Measurements from ENCODE around the gene RMP24.
A peak's percentile ranks its signal among the peaks of the same experiment; 100 is the strongest.
"Not testable (repeated sequence)": the region's sequence is repeated elsewhere in the genome, so short reads cannot be mapped to it uniquely, and the experiment has no call there.

Gene RMP24

DNA sequence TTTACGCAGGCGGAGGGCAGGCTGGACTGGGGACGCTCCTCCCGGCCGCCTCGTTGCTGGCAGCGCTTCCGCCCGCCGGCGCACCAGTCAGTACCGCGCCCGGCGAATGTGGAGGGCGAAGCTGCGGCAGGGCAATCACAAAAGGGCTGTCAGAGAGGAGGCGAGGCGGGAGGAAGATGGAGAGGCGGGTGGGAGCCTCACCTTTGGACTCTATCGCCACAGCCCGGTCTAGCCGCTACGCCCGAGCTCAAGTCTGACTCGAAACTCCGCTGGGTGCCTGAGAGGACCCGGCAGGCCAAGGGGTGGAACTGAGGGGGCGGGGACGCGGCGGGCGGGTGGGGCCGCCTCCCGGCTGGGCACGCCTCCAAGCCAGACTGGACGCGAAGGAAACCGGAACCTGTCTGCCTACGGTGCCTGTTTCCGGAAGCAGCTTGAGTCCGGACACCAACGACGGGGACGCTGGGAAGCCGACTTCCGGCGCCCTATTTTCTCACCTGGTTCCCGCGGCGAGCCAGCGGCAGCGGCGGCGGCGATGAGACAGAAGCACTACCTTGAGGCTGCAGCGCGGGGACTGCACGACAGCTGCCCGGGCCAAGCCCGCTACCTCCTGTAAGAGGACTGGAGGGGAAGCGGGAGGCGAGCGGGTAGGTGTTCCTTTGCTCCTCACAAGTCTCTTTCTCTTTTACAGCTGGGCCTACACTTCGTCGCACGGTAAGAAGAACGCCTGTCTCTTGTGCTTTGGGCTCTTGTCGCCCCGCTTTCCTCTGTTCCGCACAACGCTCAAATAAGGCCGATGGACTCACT is at the start of gene RMP24:
Gene RMP24 (plus strand): TSS at position 483 of the 804 bp plus-strand sequence.
- DNase-seq: peak; percentile 70

DNA sequence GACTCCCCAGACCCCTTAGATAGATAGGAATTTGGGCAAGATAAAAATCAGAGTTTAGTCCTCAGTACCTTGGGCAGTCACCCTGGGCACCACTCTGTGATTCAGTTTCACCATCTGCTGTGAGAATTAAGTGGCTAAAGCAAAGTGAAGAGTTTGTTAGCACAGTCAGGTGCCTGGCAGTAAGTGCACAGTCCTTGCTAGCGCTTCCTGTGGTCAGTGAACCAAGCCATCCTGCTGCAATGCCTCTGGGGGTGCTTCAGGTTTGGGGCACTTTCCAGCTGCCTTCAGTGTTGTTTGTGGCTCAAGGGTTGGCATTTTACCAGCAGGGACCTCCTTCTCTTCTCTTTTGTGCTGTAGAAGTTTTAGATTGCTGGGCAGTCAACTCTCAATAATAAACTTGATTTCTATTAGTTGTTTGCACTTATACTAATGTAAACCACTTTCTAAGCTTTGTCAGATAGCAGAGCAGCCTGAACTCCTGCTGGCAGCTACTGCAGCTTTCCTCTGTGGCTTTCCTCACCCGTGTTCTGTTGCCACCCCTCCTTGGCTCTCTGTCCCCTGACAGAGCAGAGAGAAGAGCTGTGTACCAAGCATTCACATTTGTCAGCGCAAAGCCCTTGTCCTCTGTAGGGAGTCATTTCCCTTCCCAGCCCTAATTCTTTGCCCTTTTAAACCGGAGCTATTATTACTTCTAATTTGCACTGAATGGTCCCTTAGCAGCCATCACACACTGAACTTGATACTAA is 48.4 kb upstream of the RMP24 start:
- DNase-seq: no peak

DNA sequence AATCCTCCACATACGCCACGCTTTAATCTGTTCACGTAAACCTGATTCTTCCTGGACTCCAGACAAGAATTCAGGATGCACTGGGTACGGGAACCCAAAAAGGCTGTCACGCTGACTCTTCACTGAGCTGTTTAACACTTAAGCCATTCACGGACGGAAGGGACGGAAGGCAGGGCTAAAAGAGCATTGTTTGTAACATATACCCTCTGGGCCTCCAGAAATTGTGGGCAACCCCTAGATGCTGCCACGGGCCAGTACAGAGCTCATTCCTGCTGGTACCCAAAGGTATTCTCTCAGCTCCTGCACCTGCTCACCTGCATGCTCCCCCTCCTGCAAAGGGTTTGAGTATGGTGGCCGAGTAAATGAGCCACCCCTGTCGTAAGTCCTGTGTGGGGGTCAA is 45.6 kb upstream of the RMP24 start:
- DNase-seq: no peak

DNA sequence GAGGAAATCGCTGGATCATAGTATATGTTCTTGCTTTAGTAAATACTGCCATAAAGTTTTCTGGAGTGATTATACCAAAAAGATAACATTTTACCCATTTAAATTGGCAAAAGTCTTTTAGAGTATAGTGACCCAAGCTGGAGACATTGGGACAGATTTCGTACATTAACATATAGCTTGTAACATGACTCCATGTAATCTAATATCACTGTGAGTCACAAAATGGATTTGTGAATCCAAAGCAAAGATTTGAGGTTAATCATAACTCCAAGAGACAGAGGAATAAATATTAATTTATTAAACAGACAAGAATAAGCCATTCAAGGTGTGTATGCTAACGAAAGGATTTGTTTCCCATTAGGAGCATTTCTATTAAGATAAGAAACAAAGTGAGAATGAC is 45.0 kb upstream of the RMP24 start:
- no peak for DNase-seq

DNA sequence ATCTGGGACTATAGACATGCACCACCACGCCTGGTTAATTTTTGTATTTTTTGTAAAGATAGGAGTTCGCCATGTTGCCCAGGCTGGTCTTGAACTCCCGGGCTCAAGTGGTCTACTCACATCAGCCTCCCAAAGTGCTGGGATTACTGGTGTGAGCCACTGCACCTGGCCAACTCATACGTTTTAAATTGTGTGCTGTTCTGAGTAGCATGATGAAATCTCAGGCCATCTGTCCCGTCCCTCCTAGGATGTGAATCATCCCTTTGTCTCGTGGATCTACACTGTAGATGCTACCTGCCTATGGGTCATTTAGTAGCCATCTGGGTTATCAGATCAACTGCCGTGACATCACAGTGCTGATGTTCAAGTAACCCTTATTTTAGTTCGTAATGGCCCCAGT is 38.5 kb upstream of the RMP24 start:
- no peak for DNase-seq

DNA sequence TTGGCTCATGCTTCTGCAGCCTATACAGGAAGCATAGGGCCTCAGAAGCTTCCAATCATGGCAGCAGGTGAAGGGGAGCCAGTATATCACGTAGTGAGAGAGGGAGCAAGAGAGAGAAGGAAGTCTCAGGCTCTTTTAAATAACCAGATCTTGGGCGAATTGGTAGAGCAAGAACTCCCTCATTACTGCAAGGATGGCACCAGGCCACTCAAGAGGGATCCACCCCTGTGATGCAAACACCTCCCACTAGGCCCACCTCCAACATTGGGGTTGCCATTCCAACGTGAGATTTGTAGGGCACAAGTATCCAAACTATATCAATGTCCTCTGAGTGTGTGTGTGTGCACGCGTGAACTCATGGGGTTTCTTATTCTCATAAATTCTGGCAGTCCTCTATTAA is 37.6 kb upstream of the RMP24 start:
- DNase-seq: no peak

DNA sequence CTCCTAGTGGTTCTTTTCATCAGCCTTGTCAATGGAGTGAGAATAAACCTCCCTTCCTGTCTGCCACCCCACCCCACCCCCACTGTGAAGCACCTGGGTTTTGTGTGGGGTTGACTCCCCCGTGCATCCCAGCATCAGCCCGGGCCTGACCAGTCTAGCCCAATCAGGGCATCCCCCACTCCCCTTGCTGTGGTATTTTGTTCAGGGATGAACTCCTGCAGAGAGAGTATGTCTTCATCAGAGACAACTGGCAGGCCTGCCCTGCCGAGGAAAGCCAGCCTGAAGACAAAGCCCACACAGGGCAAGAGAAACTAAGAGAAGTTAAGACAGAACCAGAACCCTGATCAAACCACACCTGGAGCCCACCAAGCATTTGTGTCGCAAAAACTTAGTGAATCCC is 36.7 kb upstream of the RMP24 start:
- no peak for DNase-seq

DNA sequence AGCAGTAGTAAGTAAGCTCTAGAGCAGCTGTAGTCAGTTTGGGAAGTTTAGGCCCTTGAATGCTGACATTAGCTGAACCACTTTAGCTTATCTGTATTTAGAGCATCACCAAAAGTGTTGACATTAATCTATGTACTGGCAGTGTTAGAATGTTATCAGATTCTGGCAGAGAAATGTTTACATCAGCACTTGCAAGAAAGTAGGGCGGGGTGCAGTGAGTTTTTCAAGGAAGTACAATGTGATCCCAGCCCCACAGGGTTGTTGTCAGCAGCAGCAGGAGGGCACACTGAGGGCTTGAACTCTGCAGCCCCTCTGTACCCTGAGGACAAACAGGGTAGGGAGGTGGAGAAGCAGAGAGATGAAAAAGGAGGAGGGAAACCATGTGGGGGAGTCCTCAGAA is 35.5 kb upstream of the RMP24 start:
- DNase-seq: no peak

DNA sequence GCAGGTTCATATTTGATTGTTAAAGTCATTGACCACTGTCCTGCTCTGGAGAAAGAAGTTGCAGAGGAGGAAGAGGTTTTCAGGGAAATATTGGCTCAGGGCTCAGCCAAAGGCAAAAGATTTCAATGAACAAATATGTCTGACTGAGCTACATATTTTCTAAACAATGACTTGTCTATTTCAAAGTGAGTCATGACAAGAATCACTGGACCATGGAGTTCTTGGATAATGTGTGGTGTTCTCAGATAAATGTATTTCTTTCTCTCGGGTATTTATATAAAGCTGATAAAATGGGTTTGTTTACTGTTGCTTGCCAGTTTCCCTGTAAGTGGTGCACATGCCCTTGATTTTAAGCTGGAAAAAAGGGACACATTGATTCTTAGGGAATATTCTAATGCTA is 34.3 kb upstream of the RMP24 start:
- DNase-seq: no peak

DNA sequence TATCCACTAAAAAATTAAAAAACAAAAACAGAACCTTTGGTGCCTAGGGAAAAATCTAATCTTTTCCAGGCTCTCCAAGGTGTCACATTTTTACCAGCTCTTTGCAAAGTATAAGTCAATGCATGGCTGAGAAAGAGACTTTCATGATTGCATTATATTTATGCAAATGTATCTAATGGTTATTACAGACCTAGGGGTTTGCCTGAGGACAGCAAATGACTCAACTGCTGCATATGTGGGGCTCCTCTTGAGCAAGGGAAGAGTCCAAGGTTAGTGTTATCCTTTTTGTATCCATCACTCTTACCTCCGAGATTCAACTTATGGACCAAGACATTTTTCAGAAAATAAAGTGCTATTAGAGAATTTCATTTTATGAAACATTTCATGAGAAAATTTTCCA is 33.9 kb upstream of the RMP24 start:
- no peak for DNase-seq

DNA sequence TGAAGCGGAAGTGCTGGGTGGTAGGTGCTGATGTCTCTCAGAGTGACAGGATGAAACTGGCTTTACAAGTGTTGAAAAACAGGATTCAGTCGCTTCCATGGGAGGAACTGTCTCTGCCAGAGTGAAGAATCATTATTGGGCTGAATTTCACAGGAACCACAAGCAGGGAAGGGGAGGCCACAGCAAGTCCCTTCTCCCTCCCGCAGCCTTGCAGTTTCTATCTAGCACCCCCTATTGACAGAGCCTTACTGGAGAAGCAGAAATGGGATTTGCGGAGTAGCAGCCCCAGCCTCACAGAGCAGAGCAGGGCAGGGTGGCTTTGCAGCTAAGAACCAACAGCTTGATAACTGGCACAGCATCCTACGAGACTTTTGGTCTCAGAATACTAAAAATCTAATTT is 33.3 kb upstream of the RMP24 start:
- no peak for DNase-seq

DNA sequence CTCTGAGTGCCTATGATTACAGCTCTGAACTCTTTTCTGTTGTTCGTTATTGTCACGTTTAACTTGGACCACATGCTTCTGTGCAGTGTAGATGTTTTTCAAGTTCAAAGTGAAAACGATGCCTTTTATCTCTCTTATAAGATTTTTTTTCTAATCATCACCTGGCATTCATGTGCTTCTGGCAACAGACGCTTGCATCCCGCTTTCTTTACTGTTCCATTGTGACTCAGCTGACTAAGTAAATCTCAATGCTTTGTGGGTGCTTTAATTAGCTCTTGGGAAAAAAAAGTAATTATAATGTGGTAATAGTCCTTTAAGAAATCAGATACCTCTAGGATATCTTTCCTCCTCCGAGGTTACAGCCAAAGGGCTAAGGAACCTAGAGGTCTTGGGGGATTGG is 31.2 kb upstream of the RMP24 start:
- DNase-seq: no peak

DNA sequence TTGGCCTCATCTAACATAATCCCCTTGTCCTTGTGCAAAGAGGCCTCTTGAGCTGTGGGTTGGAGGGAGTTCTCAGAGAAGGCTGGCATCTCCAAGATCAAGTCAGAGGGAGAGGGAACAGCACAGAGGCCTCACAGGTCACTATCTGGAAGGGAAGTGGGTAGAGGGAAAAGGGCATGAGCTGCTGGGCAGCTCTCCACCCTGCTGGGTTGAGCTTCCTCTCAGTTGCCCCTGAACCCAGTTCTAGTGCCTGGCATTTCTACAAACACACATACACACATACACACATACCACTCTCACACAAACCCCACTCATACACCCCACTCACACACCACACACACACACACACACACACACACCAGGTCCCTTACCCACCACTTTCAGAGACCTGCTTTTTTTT is 30.3 kb upstream of the RMP24 start:
- DNase-seq: no peak

DNA sequence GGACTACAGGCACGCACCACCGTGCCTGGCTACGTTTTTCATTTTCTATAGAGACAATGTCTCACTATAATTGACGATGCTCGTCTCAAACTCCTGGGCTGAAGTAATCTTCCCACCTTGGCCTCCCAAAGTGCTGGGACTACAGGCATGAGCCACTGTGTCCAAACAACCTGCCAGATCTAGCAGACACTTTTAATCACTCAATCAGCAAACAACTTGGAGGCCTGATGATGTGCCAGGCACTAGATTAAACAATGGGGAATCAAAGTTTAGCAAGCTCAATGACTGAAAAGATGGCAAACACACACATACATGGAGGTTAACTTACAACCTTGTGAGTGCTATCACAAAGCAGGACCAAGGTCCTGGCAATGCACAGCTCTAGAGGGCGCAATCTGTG is 29.8 kb upstream of the RMP24 start:
- DNase-seq: no peak

DNA sequence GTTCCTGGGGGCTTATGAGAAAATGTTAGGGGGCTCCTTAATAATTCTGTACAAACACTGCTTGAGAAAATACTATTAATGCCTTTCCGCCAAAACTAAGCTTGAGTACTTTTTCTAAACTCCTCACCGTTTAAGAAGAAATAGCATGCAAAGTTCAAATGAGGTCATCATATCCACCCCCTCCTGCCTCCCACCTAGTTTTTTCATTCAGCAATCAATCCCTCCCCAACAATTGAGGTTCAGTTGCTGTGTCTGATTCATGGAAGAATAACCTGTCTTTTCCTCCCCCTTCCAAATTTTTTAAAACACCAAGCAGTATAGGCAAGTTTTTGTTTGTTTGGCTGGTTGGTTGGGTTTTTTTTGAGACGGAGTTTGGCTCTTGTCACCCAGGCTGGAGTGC is 24.4 kb upstream of the RMP24 start:
- DNase-seq: no peak

DNA sequence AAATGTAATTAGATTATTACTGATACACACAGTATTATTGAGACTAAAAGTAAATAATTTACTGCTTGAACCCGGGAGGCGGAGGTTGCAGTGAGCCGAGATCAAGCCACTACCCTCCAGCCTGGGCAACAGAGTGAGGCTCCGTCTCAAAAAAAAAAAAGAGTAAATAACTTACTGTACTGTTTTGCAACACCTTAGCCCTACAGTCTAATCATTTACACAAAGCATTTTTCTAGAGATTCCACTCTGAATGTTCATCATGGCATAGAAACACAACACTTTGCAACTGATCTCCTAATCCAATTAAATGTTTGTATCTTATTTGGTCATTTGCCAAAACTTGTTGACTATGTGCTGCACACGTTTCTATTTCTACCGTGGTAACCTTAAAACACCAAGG is 23.4 kb upstream of the RMP24 start:
- DNase-seq: no peak

DNA sequence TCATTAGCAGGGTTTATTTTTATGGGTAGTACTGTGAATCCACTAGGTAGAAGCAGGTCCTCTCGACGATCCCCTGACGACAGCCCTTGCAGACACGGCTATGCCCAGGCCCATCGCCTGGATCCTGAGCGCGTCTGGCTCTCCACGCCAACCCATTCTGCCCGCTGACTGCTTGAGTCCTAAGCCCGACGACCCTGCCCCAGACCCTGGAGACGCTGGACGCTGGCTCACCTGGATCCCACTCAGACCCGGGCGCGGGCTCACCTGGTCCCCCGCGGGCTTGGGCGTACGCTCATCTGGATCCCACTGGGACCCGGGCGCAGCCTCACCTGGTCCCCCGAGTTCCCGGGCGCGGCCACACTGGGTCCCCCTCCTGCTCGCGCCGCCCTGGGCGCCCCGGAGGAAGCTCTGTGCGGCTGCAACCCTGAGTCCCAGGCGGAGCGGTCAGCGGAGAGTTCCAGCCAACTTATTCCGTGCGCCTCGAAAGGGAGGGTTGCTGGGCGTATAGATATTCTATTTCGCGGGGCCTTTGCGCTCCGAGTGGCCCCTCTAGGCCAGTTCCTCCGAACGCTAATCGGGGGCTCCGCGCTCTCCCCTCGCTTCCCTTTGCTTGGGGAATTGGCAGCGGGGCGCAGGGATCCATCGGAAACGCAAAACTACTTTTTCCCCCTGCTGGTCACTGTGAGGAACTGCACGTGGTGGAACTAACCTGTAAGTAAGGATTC is 22.4 kb upstream of the RMP24 start:
- peak; percentile 4 for DNase-seq

DNA sequence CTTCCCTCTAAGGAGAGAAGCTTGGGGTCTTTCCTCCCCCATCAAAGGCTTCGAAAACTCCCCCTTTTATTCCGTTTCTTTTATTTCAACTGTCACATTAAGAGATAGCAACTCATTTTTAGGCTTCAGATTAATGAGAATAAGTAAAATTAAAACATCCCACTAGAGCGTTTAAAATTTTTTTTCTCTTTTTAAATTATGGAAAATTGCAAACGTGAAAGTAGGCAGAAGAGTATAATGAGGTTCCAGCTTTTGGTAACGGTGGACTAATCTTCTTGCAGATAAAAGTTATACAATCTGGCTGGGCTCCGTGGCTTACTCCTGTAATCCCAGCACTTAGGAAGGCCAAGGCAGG is 21.9 kb upstream of the RMP24 start:
- DNase-seq: no peak

DNA sequence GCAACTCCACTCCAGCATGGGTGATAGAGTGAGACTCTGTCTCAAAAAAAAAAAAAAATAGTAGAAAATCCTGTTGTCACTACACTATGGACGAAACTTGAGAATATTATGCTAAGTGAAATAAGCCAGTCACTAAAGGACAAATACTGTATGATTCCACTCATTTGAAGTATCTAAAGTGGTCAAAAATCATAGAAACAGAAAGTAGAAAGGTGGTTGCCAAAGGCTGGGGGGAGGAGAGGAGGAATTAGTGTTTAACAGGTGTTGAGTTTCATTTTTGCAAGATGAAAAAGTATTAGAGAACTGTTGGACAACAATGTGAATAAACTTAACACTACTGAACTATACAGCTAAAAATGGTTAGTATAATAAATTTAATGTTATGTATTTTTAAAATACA is 18.8 kb upstream of the RMP24 start:
- DNase-seq: no peak

DNA sequence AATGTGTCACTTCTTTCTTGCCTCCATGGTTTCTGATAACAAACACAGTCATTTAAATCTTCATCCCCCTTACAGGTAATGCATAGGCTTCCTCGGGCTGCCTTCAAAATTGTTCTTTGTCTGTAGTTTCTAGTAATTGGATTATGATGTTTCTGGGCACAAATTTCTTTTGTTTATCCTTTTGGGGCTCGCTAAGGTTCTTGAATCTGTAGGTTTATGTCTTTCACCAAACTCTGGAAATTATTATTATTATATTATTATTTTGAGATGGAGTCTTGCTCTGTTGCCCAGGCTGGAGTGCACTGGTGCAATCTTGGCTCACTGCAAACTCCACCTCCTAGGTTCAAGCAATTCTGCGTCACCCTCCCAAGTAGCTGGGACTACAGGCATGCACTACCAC is 16.3 kb upstream of the RMP24 start:
- DNase-seq: no peak

DNA sequence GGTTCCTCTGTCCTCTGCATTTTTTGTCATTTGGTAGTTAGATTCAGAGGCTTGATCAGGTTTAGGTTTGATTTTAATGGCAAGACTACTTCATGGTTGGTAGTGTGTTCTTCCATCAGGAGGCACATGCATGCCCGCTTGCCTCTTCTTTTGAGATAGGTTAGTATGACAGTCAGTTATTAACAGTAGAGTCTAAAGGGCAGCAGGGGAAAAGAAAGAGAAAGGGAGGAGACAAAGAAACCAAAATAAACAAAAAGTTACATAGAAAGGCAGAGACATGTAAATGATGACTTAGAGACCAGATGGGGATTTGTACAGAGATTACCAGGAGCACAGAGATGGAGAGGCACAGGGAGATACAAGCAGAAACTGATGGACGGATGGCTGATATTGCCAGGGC is 10.2 kb upstream of the RMP24 start:
- DNase-seq: no peak

DNA sequence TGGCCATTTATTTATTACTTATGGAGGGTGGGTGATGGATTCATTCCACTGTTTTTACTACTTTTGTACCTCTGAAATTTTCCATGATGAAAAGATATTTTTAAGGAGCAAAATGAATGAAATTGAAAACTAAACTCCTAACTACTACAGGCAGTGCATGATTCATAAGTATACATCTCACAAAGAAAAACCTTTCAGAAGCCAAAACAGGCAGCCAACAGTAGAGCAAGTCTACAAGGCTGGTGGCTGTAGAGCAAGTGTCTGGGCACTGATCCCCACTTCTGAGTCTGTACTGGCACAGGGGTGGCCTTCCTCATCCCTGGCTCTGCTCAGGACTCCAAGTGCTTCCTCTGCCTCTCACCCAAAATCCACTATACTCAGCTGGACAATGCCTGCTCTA is 8.2 kb upstream of the RMP24 start:
- no peak for DNase-seq

DNA sequence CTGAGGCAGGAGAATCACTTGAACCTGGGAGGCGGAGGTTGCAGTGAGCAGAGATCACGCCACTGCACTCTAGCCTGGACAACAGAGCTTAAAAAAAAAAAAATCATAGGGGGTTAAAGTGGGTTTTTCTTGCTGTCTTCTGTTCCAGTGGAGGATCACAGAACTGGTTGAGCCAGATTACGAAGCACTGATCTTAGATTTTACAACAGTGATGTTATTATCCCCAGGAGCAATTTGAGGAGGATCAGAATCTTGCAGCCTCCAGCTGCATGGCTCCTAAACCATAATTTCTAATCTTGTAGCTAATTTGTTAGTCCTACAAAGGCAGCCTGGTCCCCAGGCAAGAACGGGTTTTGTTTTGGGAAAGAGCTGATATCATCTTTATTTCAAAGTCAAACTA is 4.6 kb upstream of the RMP24 start:
- not testable (repeated sequence) for DNase-seq

DNA sequence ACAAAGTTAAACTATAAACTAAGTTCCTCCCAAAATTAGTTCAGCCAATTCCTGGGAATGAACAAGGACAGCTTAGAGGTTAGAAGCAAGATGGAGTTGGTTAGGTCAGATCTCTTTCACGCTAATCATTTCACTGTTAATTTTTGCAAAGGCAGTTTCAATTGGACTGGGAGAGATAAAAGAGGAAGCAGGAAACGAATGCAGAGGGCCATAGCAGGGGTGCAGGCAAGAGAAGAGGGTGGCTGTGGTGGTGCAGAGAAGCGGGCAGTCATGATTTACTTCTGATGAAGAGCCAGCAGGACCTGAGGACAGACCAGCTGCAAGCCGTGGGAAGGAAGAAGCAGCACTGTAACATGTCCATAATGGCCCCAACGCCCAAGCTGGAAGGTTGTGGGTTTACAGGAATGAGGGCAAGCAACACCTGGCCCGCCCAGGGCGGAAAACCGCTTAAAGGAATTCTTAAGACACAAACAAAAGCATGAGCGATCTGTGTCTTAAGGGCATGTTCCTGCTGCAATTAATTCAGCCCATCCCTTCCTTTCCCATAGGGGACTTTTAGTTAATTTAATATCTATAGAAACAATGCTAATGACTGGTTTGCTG is 4.1 kb upstream of the RMP24 start:
- DNase-seq: no peak
